ENCODE results near the gene MOG.
"Not testable (repeated sequence)": the region's sequence is repeated elsewhere in the genome, so short reads cannot be mapped to it uniquely, and the experiment has no call there.

The MOG gene

GRCh38 chr6:29655658-29656057, 1.2 kb upstream of the MOG start:
- H3K4me3 Mint-ChIP-seq: no peak overlapping the region
- H3K27ac Mint-ChIP-seq: no peak overlapping the region
- H3K36me3 Mint-ChIP-seq (ENCODE audit: low read depth): no peaks in the 10 kb centered on the region
- peaks cover 32% of the 10 kb centered on the region for H3K27me3 Mint-ChIP-seq
- peaks cover 5% of the 10 kb centered on the region for H3K4me1 Mint-ChIP-seq (ENCODE audit: low read depth)
- H3K9me3 Mint-ChIP-seq: no peaks in the 10 kb centered on the region

- H3K4me1 Mint-ChIP-seq (ENCODE audit: low read depth): peaks cover 5% of the 10 kb centered on the region
- H3K36me3 Mint-ChIP-seq (ENCODE audit: low read depth): no peaks in the 10 kb centered on the region
- H3K9me3 Mint-ChIP-seq: no peaks in the 10 kb centered on the region
- H3K27ac Mint-ChIP-seq: no peak overlapping the region
- peaks cover 37% of the 10 kb centered on the region for H3K27me3 Mint-ChIP-seq
- no peak overlapping the region for H3K4me3 Mint-ChIP-seq
Measured at GRCh38 chr6:29656157-29656556, 735 bp upstream of the MOG start.

GRCh38 chr6:29661071-29661470, 4.2 kb downstream of the MOG start:
- no peak overlapping the region for H3K27ac Mint-ChIP-seq
- H3K9me3 Mint-ChIP-seq: no peaks in the 10 kb centered on the region
- H3K27me3 Mint-ChIP-seq: peaks cover 48% of the 10 kb centered on the region
- no peak overlapping the region for H3K4me3 Mint-ChIP-seq
- H3K36me3 Mint-ChIP-seq (ENCODE audit: low read depth): no peaks in the 10 kb centered on the region
- H3K4me1 Mint-ChIP-seq (ENCODE audit: low read depth): no peaks in the 10 kb centered on the region

GRCh38 chr6:29661502-29662141, 4.7 kb downstream of the MOG start:
- not testable (repeated sequence) for H3K4me3 Mint-ChIP-seq; H3K27ac Mint-ChIP-seq; H3K4me1 Mint-ChIP-seq (ENCODE audit: low read depth); H3K36me3 Mint-ChIP-seq (ENCODE audit: low read depth); H3K9me3 Mint-ChIP-seq
- H3K27me3 Mint-ChIP-seq: peaks cover 44% of the 10 kb centered on the region

GRCh38 chr6:29663300-29664042, 6.6 kb downstream of the MOG start:
- no peaks in the 10 kb centered on the region for H3K9me3 Mint-ChIP-seq
- no peaks in the 10 kb centered on the region for H3K4me1 Mint-ChIP-seq (ENCODE audit: low read depth)
- peaks cover 39% of the 10 kb centered on the region for H3K27me3 Mint-ChIP-seq
- no peak overlapping the region for H3K4me3 Mint-ChIP-seq
- H3K36me3 Mint-ChIP-seq (ENCODE audit: low read depth): no peaks in the 10 kb centered on the region
- H3K27ac Mint-ChIP-seq: no peak overlapping the region

- Mint-ChIP-seq H3K36me3 (ENCODE audit: low read depth) (no peaks in the 10 kb centered on the region), H3K27me3 (peaks cover 41% of the 10 kb centered on the region), H3K4me1 (ENCODE audit: low read depth) (no peaks in the 10 kb centered on the region), H3K27ac (no peak overlapping the region), H3K9me3 (no peaks in the 10 kb centered on the region), H3K4me3 (no peak overlapping the region)
Measured at GRCh38 chr6:29665942-29666825, 9.3 kb downstream of the MOG start.

- no peak overlapping the region for H3K4me3 Mint-ChIP-seq
- peaks cover 41% of the 10 kb centered on the region for H3K27me3 Mint-ChIP-seq
- no peaks in the 10 kb centered on the region for H3K36me3 Mint-ChIP-seq (ENCODE audit: low read depth)
- H3K9me3 Mint-ChIP-seq: no peaks in the 10 kb centered on the region
- no peaks in the 10 kb centered on the region for H3K4me1 Mint-ChIP-seq (ENCODE audit: low read depth)
- no peak overlapping the region for H3K27ac Mint-ChIP-seq
Measured at GRCh38 chr6:29666826-29667130, 9.9 kb downstream of the MOG start.

- no peaks in the 10 kb centered on the region for H3K4me1 Mint-ChIP-seq (ENCODE audit: low read depth)
- H3K4me3 Mint-ChIP-seq: no peak overlapping the region
- H3K27me3 Mint-ChIP-seq: peaks cover 38% of the 10 kb centered on the region
- H3K27ac Mint-ChIP-seq: no peak overlapping the region
- H3K9me3 Mint-ChIP-seq: no peaks in the 10 kb centered on the region
- no peaks in the 10 kb centered on the region for H3K36me3 Mint-ChIP-seq (ENCODE audit: low read depth)
Measured at GRCh38 chr6:29667158-29667557, 10.3 kb downstream of the MOG start.

- Mint-ChIP-seq H3K36me3 (ENCODE audit: low read depth) (no peaks in the 10 kb centered on the region), H3K4me3 (no peak overlapping the region), H3K9me3 (no peaks in the 10 kb centered on the region), H3K27ac (no peak overlapping the region), H3K27me3 (peaks cover 28% of the 10 kb centered on the region), H3K4me1 (ENCODE audit: low read depth) (no peaks in the 10 kb centered on the region)
Measured at GRCh38 chr6:29671026-29671425, 14.1 kb downstream of the MOG start.

GRCh38 chr6:29672116-29672515, 15.2 kb downstream of the MOG start:
- H3K4me3 Mint-ChIP-seq; H3K36me3 Mint-ChIP-seq (ENCODE audit: low read depth); H3K27ac Mint-ChIP-seq; H3K9me3 Mint-ChIP-seq; H3K4me1 Mint-ChIP-seq (ENCODE audit: low read depth): not testable (repeated sequence)
- peaks cover 28% of the 10 kb centered on the region for H3K27me3 Mint-ChIP-seq

- Mint-ChIP-seq H3K36me3 (ENCODE audit: low read depth) (no peaks in the 10 kb centered on the region), H3K27ac (no peak overlapping the region), H3K4me3 (no peak overlapping the region), H3K27me3 (peaks cover 22% of the 10 kb centered on the region), H3K4me1 (ENCODE audit: low read depth) (peaks cover 8% of the 10 kb centered on the region), H3K9me3 (no peaks in the 10 kb centered on the region)
Measured at GRCh38 chr6:29673161-29673560, 16.3 kb downstream of the MOG start.

- peaks cover 24% of the 10 kb centered on the region for H3K27me3 Mint-ChIP-seq
- H3K27ac Mint-ChIP-seq: no peak overlapping the region
- H3K4me3 Mint-ChIP-seq: no peak overlapping the region
- no peaks in the 10 kb centered on the region for H3K36me3 Mint-ChIP-seq (ENCODE audit: low read depth)
- no peaks in the 10 kb centered on the region for H3K9me3 Mint-ChIP-seq
- peaks cover 8% of the 10 kb centered on the region for H3K4me1 Mint-ChIP-seq (ENCODE audit: low read depth)
Measured at GRCh38 chr6:29674008-29674407, 17.1 kb downstream of the MOG start.

- Mint-ChIP-seq H3K9me3 (no peaks in the 10 kb centered on the region), H3K27me3 (peaks cover 20% of the 10 kb centered on the region), H3K4me3 (no peak overlapping the region), H3K36me3 (ENCODE audit: low read depth) (no peaks in the 10 kb centered on the region), H3K27ac (no peak overlapping the region), H3K4me1 (ENCODE audit: low read depth) (peaks cover 8% of the 10 kb centered on the region)
Measured at GRCh38 chr6:29675561-29675960, 18.7 kb downstream of the MOG start.

- H3K27ac Mint-ChIP-seq: no peak overlapping the region
- peaks cover 8% of the 10 kb centered on the region for H3K4me1 Mint-ChIP-seq (ENCODE audit: low read depth)
- peaks cover 7% of the 10 kb centered on the region for H3K27me3 Mint-ChIP-seq
- H3K9me3 Mint-ChIP-seq: no peaks in the 10 kb centered on the region
- no peak overlapping the region for H3K4me3 Mint-ChIP-seq
- H3K36me3 Mint-ChIP-seq (ENCODE audit: low read depth): no peaks in the 10 kb centered on the region
Measured at GRCh38 chr6:29676981-29677601, 20.2 kb downstream of the MOG start.

- Mint-ChIP-seq H3K27me3 (peaks cover 7% of the 10 kb centered on the region), H3K27ac (no peak overlapping the region), H3K36me3 (ENCODE audit: low read depth) (no peaks in the 10 kb centered on the region), H3K9me3 (no peaks in the 10 kb centered on the region), H3K4me3 (no peak overlapping the region), H3K4me1 (ENCODE audit: low read depth) (peaks cover 8% of the 10 kb centered on the region)
Measured at GRCh38 chr6:29678114-29678513, 21.2 kb downstream of the MOG start.

Measured in stimulated activated naive CD8-positive, alpha-beta T cell treated with anti-CD3 and anti-CD28 coated beads, Interleukin-15, Interleukin-2, amounts not matched to agents 100 ng/mL and 50 ng/mL, for 24 hours (primary cell).